HCT116 (cell line): ENCODE measurements around the gene RAPGEF3. TPM values are rescaled to one million over a fixed set of nuclear protein-coding genes. Genes with fewer than 3 reads are reported as not detected.

ENCODE experiments used
- ATAC-seq: fragments of 200-7000 bp; cut with Tn5 transposase; 2 replicates; pipeline ENCODE4 v1.9.1; 2020; ENCODE audit warnings: mild to moderate bottlenecking, moderate library complexity
- BruUV-seq: library from RNA; stranded (reverse); fragments of 400-500 nt; replicated peaks from 2 replicates; lab custom pipeline; 2021; lab: Mats Ljungman, UMichigan
- CTCF ChIA-PET: fragments of 300-600 bp; sonication (Branson Sonifier 250); formaldehyde crosslinking; loops from one replicate; lab custom pipeline; 2021; ENCODE audit warnings: antibody characterized with exemption; lab: Charles Lee
- POLR2A ChIA-PET: fragments of 300-600, 350-600 bp; sonication (Branson Sonifier 250); formaldehyde crosslinking; loops from one replicate; lab custom pipeline; 2021; ENCODE audit warnings: antibody characterized with exemption; lab: Charles Lee
- RAD21 ChIA-PET, 2 experiments: fragments of 300-600 bp; sonication (Branson Sonifier 250); formaldehyde crosslinking; loops; one replicate each; lab custom pipeline; 2023; ENCODE audit warnings: low total read pairs in 2 of 2; ENCODE audit not compliant: uncharacterized antibody in 2 of 2, unreplicated experiment in 2 of 2, low non-redundant PET in 1 of 2; lab: Charles Lee
- DNase-seq: peaks from one replicate; pipeline ENCODE4 v3.0.0-alpha.2; 2010; ENCODE audit warnings: low read depth, low spot score
- H2AFZ ChIP-seq: fragments of 200-600 bp; shearing (Covaris generic), sonication (generic); 2 replicates; pipeline ENCODE4 v1.6.1; 2017; ENCODE audit warnings: low read depth, mixed run types, mixed read lengths, antibody characterized with exemption, low read length; ENCODE audit not compliant: poor library complexity, severe bottlenecking
- H3K27ac ChIP-seq: 2 replicates; pipeline ENCODE4 v1.5.1; 2012; ENCODE audit warnings: low read depth, low read length
- H3K27me3 ChIP-seq: fragments of 200-600 bp; sonication (generic); 2 replicates; pipeline ENCODE4 v1.6.1; 2016; ENCODE audit warnings: mixed run types, low read length, mixed read lengths; ENCODE audit not compliant: insufficient read depth
- H3K36me3 ChIP-seq, 2 experiments: fragments of 200-500 bp in 1 of 2; fragments of 200-600 bp in 1 of 2; sonication (Bioruptor generic) in 1 of 2; sonication (generic) in 1 of 2; 2 replicates each; pipeline versions ENCODE4 v1.5.1 to v1.6.1; 2014 to 2016; ENCODE audit warnings: low read length in 2 of 2, inconsistent platforms in 1 of 2, mixed read lengths in 1 of 2, mixed run types in 1 of 2; ENCODE audit not compliant: insufficient read depth in 2 of 2, control insufficient read depth in 1 of 2
- H3K4me1 ChIP-seq, 2 experiments: fragments of 200-600 bp in 1 of 2; sonication (generic) in 1 of 2; 2 replicates each; pipeline versions ENCODE4 v1.5.1 to v1.6.1; 2012 to 2017; ENCODE audit warnings: low read length in 2 of 2, inconsistent platforms in 1 of 2, mild to moderate bottlenecking in 1 of 2, mixed read lengths in 1 of 2, mixed run types in 1 of 2, moderate library complexity in 1 of 2; ENCODE audit not compliant: insufficient read depth in 2 of 2, control insufficient read depth in 1 of 2
- H3K4me2 ChIP-seq: fragments of 200-600 bp; sonication (generic); 2 replicates; pipeline ENCODE4 v1.6.1; 2017; ENCODE audit warnings: mixed run types, low read length, mixed read lengths
- H3K4me3 ChIP-seq, 2 experiments: fragments of 200-600 bp in 1 of 2; sonication (generic) in 1 of 2; replicated peaks in 1 of 2; 2 replicates each; pipeline ENCODE4 v1.5.1; 2011 to 2016; ENCODE audit warnings: low read length in 2 of 2, control low read depth in 1 of 2, low read depth in 1 of 2, mild to moderate bottlenecking in 1 of 2, mixed read lengths in 1 of 2, mixed run types in 1 of 2
- H3K79me2 ChIP-seq: fragments of 200-600 bp; sonication (generic); 2 replicates; pipeline ENCODE4 v1.6.1; 2017; ENCODE audit warnings: mild to moderate bottlenecking, mixed run types, low read length, moderate library complexity, mixed read lengths; ENCODE audit not compliant: insufficient read depth
- H3K9ac ChIP-seq: fragments of 200-600 bp; sonication (generic); 2 replicates; pipeline ENCODE4 v1.6.1; 2016; ENCODE audit warnings: low read length, mixed read lengths
- H3K9me2 ChIP-seq: fragments of 200-600 bp; sonication (generic), shearing (Covaris generic); 2 replicates; pipeline ENCODE4 v1.6.1; 2017; ENCODE audit warnings: mixed run types, mild to moderate bottlenecking, moderate library complexity; ENCODE audit not compliant: insufficient read depth
- H3K9me3 ChIP-seq, 2 experiments: fragments of 200-500 bp in 1 of 2; fragments of 200-600 bp in 1 of 2; sonication (Bioruptor generic) in 1 of 2; sonication (generic) in 1 of 2; 2 replicates each; pipeline ENCODE4 v1.6.1; 2014 to 2017; ENCODE audit warnings: low read length in 2 of 2, mixed read lengths in 2 of 2, inconsistent platforms in 1 of 2, low read depth in 1 of 2, mild to moderate bottlenecking in 1 of 2, mixed run types in 1 of 2, moderate library complexity in 1 of 2; ENCODE audit not compliant: control insufficient read depth in 1 of 2, insufficient read depth in 1 of 2
- H4K20me1 ChIP-seq: fragments of 200-600 bp; sonication (generic), shearing (Covaris generic); 2 replicates; pipeline ENCODE4 v1.6.1; 2017; ENCODE audit warnings: mixed run types, mild to moderate bottlenecking, moderate library complexity; ENCODE audit not compliant: insufficient read depth
- CEBPB ChIP-seq: IDR thresholded peaks from 2 replicates; pipeline ENCODE4 v1.6.1; 2012; ENCODE audit warnings: low read depth
- EGR1 ChIP-seq: IDR thresholded peaks from 2 replicates; pipeline ENCODE4 v1.6.1; 2012; ENCODE audit warnings: low read depth
- EZH2phosphoT487 ChIP-seq: fragments of 200-600 bp; IDR thresholded peaks from 2 replicates; pipeline ENCODE4 v1.6.1; 2018; ENCODE audit warnings: antibody characterized with exemption, borderline replicate concordance
- FOSL1 ChIP-seq: IDR thresholded peaks from 2 replicates; pipeline ENCODE4 v1.6.1; 2012; ENCODE audit warnings: low read depth
- JUND ChIP-seq: IDR thresholded peaks from 2 replicates; pipeline ENCODE4 v1.6.1; 2012
- POLR2A ChIP-seq: IDR thresholded peaks from 2 replicates; pipeline ENCODE4 v1.7.0; 2011; ENCODE audit warnings: borderline replicate concordance; ENCODE audit not compliant: insufficient read depth, insufficient read length; ENCODE audit errors: extremely low read depth
- SRF ChIP-seq: IDR thresholded peaks from 2 replicates; pipeline ENCODE4 v1.6.1; 2012; ENCODE audit warnings: low read depth
- YY1 ChIP-seq: IDR thresholded peaks from 2 replicates; pipeline ENCODE4 v1.6.1; 2011; ENCODE audit warnings: low read length, low read depth, moderate library complexity, mild to moderate bottlenecking; ENCODE audit not compliant: insufficient replicate concordance; ENCODE audit errors: extremely low read depth
- ZFX ChIP-seq: fragments of 450-650 bp; IDR thresholded peaks from 2 replicates; pipeline ENCODE4 v1.6.1; 2017
- intact Hi-C: fragments of 100-400 bp; cut with micrococcal nuclease; formaldehyde crosslinking; loops from 2 replicates; pipeline ENCODE4 v1.10.0; 2022
- total RNA-seq: library from RNA; stranded (reverse); gene quantifications from one replicate; pipeline ENCODE4 v1.2.1, GENCODE V29; 2021; ENCODE audit not compliant: unreplicated experiment
- TF ChIP-seq, protein P1 (sequence below): IDR thresholded peaks from 2 replicates; pipeline ENCODE4 v1.6.1; 2011; ENCODE audit warnings: mild to moderate bottlenecking, low read length, moderate library complexity; ENCODE audit not compliant: insufficient replicate concordance; ENCODE audit errors: extremely low read depth
- TF ChIP-seq, protein P2 (sequence below): IDR thresholded peaks from 2 replicates; pipeline ENCODE4 v1.6.1; 2012; ENCODE audit warnings: low read depth
- TF ChIP-seq, protein P3 (sequence below): IDR thresholded peaks from 2 replicates; pipeline ENCODE4 v1.6.1; 2012

The RAPGEF3 gene
- total RNA-seq, 1 experiment from 2014 or later: 1.8 TPM

DNA sequence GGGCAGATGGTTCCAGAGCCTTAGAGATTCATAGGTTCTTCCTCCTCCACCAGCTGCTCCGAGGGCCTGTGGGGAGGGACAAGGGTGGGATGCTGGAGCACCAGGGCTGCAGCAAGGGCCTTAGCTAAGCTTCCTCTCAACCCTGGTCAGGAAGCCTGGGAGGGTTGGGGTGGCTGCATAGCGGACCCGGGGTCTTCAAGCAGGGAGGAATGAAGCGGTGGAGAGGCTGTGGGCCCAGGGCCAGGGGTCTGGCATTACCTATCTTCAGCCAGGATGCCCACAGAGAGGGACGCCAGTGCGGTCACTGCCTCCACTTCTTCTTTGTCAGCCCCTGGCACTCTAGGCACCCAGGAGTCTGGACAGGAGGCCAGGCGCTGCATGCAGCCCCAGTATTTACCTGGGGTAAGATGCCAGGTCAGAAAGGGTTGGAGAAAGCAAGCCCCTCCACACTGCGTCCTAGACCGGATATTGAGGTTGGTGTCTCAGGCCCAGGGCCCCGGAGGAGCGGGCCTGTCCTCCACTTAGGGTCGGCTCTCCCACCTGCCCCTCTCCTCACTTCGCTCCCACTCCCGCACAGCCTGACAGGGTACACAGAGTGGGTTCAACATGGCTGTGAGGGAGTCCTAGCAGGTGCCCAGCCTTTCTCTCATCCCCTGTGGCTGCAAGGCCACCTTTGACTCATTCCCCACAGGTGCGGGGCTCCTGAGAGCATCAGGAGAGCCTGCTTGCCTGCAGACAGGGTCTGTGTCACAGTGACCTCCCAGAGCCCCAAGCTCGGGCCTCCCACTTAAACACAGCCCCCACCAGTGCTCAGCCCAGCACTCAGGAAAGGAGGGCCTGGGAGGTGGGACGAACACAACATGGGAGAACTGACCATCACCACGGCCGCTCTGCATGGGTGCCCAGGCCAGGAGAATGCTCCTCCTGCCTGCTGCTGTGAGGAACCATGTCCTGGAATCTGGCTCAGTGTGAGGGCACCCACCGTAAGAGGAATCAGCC lies 25.4 kb upstream of the RAPGEF3 start:
- no peak overlapping the region for H3K4me2 ChIP-seq
- no peak overlapping the region for H2AFZ ChIP-seq
- H3K27me3 ChIP-seq: no peaks in the 10 kb centered on the region
- H3K9ac ChIP-seq: no peak overlapping the region
- H3K79me2 ChIP-seq: no peaks in the 10 kb centered on the region
- intact Hi-C loops: no loop called here
- no peaks in the 10 kb centered on the region for H4K20me1 ChIP-seq
- ChIA-PET CTCF (interaction anchor here (1.2 kb wide), 1 partner anchor 55 kb away, joined by 4 read pairs; no protein-coding TSS in a partner anchor), POLR2A (no interaction called here), RAD21 (no interaction called here)
- H3K27ac ChIP-seq: no peak overlapping the region
- no peak overlapping the region for H3K4me3 ChIP-seq
- no peaks in the 10 kb centered on the region for H3K9me2 ChIP-seq
- ATAC-seq: no peak
- H3K4me1 ChIP-seq: no peaks in the 10 kb centered on the region
- BruUV-seq: no TSS peak
- TF ChIP-seq ZFX (no peak), EGR1 (no peak), POLR2A (no peak), EZH2phosphoT487 (no peak), JUND (no peak)
- DNase-seq: no peak
- no peaks in the 10 kb centered on the region for H3K9me3 ChIP-seq
- peaks cover 24 to 28% of the 10 kb centered on the region in 2 experiments; a peak in 3 of 4 replicates for H3K36me3 ChIP-seq

DNA sequence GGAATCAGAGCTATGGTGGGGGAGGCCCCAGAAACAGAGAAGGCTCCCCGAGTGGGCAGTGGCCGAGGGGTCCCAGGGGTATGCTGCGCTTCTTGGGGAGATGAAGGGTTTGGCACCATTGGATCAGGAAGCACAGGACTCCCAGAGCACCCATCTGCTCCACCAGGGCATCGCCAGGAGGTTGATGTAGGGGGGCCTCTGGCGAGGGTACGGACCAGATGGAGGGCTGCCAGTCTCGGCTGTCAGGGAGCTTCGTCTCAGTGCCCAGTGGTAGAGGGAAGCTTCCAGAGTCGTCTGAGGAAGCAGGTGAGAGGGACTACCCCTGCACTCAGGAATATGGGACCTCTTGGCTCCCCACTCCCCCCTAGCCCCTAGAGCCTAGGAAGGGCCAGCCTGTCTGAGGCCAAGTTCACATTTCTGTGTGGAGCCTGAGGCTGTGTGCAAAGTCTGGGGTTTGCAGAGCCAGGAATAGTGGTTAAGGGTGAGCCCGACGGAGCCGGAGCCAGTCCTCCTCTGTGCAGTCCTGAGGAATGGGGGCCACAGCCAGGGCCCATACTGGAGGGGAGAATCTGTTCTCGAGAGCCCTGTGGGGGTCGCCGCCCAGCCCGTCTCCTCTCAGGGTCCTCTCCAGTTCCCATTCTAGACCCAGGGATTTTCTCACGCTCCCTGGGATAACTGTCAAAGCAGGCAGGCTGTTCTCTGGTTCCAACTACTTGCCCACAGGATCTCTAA lies 24.5 kb upstream of the RAPGEF3 start:
- no TSS peak for BruUV-seq
- H3K4me3 ChIP-seq: no peak overlapping the region
- no peak overlapping the region for H3K27ac ChIP-seq
- peaks cover 17 to 24% of the 10 kb centered on the region in 2 experiments; a peak in 3 of 4 replicates for H3K36me3 ChIP-seq
- ATAC-seq (no peak), DNase-seq (no peak)
- H3K79me2 ChIP-seq: no peaks in the 10 kb centered on the region
- ChIA-PET POLR2A (no interaction called here), RAD21 (no interaction called here), CTCF (interaction anchor here (1.2 kb wide), 1 partner anchor 56 kb away, joined by 4 read pairs; no protein-coding TSS in a partner anchor)
- H3K27me3 ChIP-seq: no peaks in the 10 kb centered on the region
- H3K4me1 ChIP-seq: peaks cover 0 to 3% of the 10 kb centered on the region in 2 experiments; a peak in 2 of 4 replicates
- H3K9me3 ChIP-seq: no peaks in the 10 kb centered on the region
- H3K9me2 ChIP-seq: no peaks in the 10 kb centered on the region
- no peaks in the 10 kb centered on the region for H4K20me1 ChIP-seq
- no peak overlapping the region for H3K9ac ChIP-seq
- intact Hi-C loops: no loop called here
- no peak overlapping the region for H3K4me2 ChIP-seq
- H2AFZ ChIP-seq: no peak overlapping the region
- TF ChIP-seq FOSL1: no peak
- TF ChIP-seq CEBPB: no peak
- no peak for TF ChIP-seq SRF
- TF ChIP-seq, protein P1, sequence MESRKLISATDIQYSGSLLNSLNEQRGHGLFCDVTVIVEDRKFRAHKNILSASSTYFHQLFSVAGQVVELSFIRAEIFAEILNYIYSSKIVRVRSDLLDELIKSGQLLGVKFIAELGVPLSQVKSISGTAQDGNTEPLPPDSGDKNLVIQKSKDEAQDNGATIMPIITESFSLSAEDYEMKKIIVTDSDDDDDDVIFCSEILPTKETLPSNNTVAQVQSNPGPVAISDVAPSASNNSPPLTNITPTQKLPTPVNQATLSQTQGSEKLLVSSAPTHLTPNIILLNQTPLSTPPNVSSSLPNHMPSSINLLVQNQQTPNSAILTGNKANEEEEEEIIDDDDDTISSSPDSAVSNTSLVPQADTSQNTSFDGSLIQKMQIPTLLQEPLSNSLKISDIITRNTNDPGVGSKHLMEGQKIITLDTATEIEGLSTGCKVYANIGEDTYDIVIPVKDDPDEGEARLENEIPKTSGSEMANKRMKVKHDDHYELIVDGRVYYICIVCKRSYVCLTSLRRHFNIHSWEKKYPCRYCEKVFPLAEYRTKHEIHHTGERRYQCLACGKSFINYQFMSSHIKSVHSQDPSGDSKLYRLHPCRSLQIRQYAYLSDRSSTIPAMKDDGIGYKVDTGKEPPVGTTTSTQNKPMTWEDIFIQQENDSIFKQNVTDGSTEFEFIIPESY: no peak
- TF ChIP-seq, protein P2, sequence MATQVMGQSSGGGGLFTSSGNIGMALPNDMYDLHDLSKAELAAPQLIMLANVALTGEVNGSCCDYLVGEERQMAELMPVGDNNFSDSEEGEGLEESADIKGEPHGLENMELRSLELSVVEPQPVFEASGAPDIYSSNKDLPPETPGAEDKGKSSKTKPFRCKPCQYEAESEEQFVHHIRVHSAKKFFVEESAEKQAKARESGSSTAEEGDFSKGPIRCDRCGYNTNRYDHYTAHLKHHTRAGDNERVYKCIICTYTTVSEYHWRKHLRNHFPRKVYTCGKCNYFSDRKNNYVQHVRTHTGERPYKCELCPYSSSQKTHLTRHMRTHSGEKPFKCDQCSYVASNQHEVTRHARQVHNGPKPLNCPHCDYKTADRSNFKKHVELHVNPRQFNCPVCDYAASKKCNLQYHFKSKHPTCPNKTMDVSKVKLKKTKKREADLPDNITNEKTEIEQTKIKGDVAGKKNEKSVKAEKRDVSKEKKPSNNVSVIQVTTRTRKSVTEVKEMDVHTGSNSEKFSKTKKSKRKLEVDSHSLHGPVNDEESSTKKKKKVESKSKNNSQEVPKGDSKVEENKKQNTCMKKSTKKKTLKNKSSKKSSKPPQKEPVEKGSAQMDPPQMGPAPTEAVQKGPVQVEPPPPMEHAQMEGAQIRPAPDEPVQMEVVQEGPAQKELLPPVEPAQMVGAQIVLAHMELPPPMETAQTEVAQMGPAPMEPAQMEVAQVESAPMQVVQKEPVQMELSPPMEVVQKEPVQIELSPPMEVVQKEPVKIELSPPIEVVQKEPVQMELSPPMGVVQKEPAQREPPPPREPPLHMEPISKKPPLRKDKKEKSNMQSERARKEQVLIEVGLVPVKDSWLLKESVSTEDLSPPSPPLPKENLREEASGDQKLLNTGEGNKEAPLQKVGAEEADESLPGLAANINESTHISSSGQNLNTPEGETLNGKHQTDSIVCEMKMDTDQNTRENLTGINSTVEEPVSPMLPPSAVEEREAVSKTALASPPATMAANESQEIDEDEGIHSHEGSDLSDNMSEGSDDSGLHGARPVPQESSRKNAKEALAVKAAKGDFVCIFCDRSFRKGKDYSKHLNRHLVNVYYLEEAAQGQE: no peak
- TF ChIP-seq EGR1: no peak
- no peak for TF ChIP-seq YY1
- TF ChIP-seq, protein P3, sequence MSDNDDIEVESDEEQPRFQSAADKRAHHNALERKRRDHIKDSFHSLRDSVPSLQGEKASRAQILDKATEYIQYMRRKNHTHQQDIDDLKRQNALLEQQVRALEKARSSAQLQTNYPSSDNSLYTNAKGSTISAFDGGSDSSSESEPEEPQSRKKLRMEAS: no peak
